HG03097 (cell line): Measurements from ENCODE around the gene MINDY2.
"Not testable (repeated sequence)": the region's sequence is repeated elsewhere in the genome, so short reads cannot be mapped to it uniquely, and the experiment has no call there.

ENCODE experiments used
- ATAC-seq: cut with Tn5 transposase; IDR thresholded peaks from one replicate; pipeline ENCODE4 v1.9.1; 2021; ENCODE audit not compliant: unreplicated experiment, low FRiP score

The MINDY2 gene

GRCh38 chr15:58795825-58796224 lies 24.7 kb downstream of the MINDY2 start:
- ATAC-seq = no peak

GRCh38 chr15:58797505-58797904 lies 26.4 kb downstream of the MINDY2 start:
- ATAC-seq = no peak

- ATAC-seq = no peak
These were observed 34.0 kb downstream of the MINDY2 start for GRCh38 chr15:58805095-58805494.

- ATAC-seq = not testable (repeated sequence)
These were observed 52.2 kb downstream of the MINDY2 start for GRCh38 chr15:58823267-58823666.

- ATAC-seq = no peak
These were observed 59.5 kb downstream of the MINDY2 start for GRCh38 chr15:58830556-58830955.

- ATAC-seq = not testable (repeated sequence)
These were observed 62.8 kb downstream of the MINDY2 start for GRCh38 chr15:58833681-58834426.

- no peak for ATAC-seq
These were observed 68.4 kb downstream of the MINDY2 start for GRCh38 chr15:58839485-58839884.

- ATAC-seq = no peak
These were observed 68.9 kb downstream of the MINDY2 start for GRCh38 chr15:58840048-58840447.

GRCh38 chr15:58842713-58843396 lies 71.8 kb downstream of the MINDY2 start:
- ATAC-seq = no peak

GRCh38 chr15:58851205-58851604 lies 80.1 kb downstream of the MINDY2 start:
- not testable (repeated sequence) for ATAC-seq

GRCh38 chr15:58852347-58852746 lies 81.2 kb downstream of the MINDY2 start:
- ATAC-seq = no peak

- ATAC-seq = no peak
These were observed 83.5 kb downstream of the MINDY2 start for GRCh38 chr15:58854593-58854992.

GRCh38 chr15:58856086-58856485 lies 85.0 kb downstream of the MINDY2 start:
- no peak for ATAC-seq

GRCh38 chr15:58856621-58857020 lies 85.5 kb downstream of the MINDY2 start:
- ATAC-seq = not testable (repeated sequence)

GRCh38 chr15:58862326-58862725 lies 91.2 kb downstream of the MINDY2 start:
- ATAC-seq = no peak

- no peak for ATAC-seq
These were observed 93.7 kb downstream of the MINDY2 start for GRCh38 chr15:58864602-58865424.

- no peak for ATAC-seq
These were observed 94.4 kb downstream of the MINDY2 start for GRCh38 chr15:58865425-58865880.

- ATAC-seq = no peak
These were observed 96.8 kb downstream of the MINDY2 start for GRCh38 chr15:58867926-58868325.

- no peak for ATAC-seq
These were observed 99.3 kb downstream of the MINDY2 start for GRCh38 chr15:58870451-58870850.

GRCh38 chr15:58873267-58873666 lies 102.2 kb downstream of the MINDY2 start:
- ATAC-seq = no peak

- no peak for ATAC-seq
These were observed 104.2 kb downstream of the MINDY2 start for GRCh38 chr15:58875343-58875742.
